Mammary epithelial cell (primary cell): ENCODE measurements around the gene CENPK.

Source experiments
- EZH2 ChIP-seq: IDR thresholded peaks from 2 replicates; pipeline ENCODE4 v1.6.1; 2012; ENCODE audit warnings: low read length, inconsistent platforms, borderline replicate concordance
- TF ChIP-seq, protein P1 (sequence below), 2 donors: IDR thresholded peaks in 1 of 2; conservative IDR thresholded peaks in 1 of 2; 2 replicates each; pipeline ENCODE4 v1.5.1; 2011 to 2012; ENCODE audit warnings: inconsistent platforms in 2 of 2, low read length in 2 of 2, mild to moderate bottlenecking in 2 of 2, control low read depth in 1 of 2, low read depth in 1 of 2; ENCODE audit not compliant: insufficient read depth in 1 of 2; ENCODE audit errors: extremely low read depth in 1 of 2

DNA sequence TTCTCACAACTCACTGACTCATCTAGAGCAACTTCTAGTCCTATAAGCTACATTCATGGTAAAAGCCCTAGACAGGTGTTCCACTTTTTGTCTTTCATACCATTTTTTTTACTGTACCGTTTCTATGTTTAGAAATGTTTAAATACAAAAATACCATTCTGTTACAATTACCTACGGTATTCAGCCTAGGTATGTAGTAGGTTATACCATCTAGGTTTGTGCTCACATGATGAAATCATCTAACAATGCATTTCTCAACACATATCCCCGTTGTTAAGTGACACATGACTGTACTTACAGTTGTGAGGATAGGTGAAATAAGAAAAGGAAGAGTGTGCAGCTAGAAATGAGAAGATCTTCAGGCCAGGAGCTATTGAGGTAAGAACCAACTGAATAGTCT lies 6.2 kb downstream of the CENPK start:
- TF ChIP-seq, protein P1, sequence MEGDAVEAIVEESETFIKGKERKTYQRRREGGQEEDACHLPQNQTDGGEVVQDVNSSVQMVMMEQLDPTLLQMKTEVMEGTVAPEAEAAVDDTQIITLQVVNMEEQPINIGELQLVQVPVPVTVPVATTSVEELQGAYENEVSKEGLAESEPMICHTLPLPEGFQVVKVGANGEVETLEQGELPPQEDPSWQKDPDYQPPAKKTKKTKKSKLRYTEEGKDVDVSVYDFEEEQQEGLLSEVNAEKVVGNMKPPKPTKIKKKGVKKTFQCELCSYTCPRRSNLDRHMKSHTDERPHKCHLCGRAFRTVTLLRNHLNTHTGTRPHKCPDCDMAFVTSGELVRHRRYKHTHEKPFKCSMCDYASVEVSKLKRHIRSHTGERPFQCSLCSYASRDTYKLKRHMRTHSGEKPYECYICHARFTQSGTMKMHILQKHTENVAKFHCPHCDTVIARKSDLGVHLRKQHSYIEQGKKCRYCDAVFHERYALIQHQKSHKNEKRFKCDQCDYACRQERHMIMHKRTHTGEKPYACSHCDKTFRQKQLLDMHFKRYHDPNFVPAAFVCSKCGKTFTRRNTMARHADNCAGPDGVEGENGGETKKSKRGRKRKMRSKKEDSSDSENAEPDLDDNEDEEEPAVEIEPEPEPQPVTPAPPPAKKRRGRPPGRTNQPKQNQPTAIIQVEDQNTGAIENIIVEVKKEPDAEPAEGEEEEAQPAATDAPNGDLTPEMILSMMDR (conservative IDR thresholded peaks at IDR 0.05 in 1 of 2, IDR thresholded peaks at IDR 0.05 in 1 of 2; ENCODE audit: extremely low read depth in 1 of 2, insufficient read depth in 1 of 2, low read depth in 1 of 2, low read length in 2 of 2): no peak
- TF ChIP-seq EZH2: no peak
